ENCODE data around the gene MARCHF2. TPM values are rescaled to one million over a fixed set of nuclear protein-coding genes. Genes with fewer than 3 reads are reported as not detected.
"Not testable (repeated sequence)": the region's sequence is repeated elsewhere in the genome, so short reads cannot be mapped to it uniquely, and the experiment has no call there.

The MARCHF2 gene
- total RNA-seq, 2 experiments from 2014 or later, result 14.5 to 16.0 TPM

DNA sequence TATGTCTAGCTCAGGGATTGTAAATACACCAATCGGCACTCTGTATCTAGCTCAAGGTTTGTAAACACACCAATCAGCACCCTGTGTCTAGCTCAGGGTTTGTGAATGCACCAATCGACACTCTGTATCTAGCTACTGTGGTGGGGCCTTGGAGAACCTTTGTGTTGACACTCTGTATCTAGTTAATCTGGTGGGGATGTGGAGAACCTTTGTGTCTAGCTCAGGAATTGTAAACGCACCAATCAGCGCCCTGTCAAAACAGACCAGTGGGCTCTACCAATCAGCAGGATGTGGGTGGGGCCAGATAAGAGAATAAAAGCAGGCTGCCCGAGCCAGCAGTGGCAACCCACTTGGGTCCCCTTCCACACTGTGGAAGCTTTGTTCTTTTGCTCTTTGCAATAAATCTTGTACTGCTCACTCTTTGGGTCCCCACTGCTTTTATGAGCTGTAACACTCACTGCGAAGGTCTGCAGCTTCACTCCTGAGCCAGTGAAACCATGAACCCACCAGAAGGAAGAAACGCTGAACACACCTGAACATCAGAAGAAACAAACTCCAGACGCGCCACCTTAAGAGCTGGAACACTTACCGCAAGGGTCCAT, 36.6 kb upstream of the MARCHF2 start:
- H3K36me3 Mint-ChIP-seq; H3K27me3 Mint-ChIP-seq; H3K4me1 Mint-ChIP-seq (ENCODE audit: low read depth); DNase-seq; intact Hi-C loops (cut with micrococcal nuclease); H3K4me3 Mint-ChIP-seq; H3K27ac Mint-ChIP-seq; H3K9me3 Mint-ChIP-seq: not testable (repeated sequence)
- POLR2A ChIA-PET, result interaction anchor here (0.6 kb wide), 1 partner anchor 185 kb away, joined by 3 read pairs; no protein-coding TSS in a partner anchor
- CTCF ChIA-PET, result interaction anchor here (1.5 kb wide), 1 partner anchor 24 kb away, joined by 4 read pairs; no protein-coding TSS in a partner anchor

DNA sequence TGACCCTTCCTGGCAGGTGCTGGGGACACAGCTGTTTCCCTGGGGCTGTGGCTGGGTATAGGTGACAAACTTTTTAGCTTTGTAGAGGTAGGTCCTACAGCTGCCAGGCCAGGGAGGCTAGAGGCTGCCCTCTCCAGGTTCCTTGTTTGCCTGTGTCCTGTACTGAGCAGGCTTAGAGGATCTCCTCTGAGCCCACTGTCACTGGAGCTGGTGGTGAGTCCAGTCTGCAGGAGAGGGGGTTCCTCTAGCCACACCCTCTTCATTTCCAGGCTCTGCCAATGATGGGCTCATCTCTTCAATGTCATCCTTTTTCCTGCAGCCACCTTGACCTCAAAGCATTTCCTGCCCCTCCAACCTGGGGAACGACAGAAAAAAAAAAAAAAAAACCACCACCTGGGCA, 35.5 kb upstream of the MARCHF2 start:
- CTCF ChIA-PET, result interaction anchor here (1.1 to 1.5 kb wide), 2 partner anchors 24 to 25 kb away, joined by 4 read pairs; no protein-coding TSS in a partner anchor
- POLR2A ChIA-PET, result interaction anchor here (0.5 kb wide), 1 partner anchor 10 kb away, joined by 3 read pairs; no protein-coding TSS in a partner anchor
- peaks cover 2% of the 10 kb centered on the region for H3K9me3 Mint-ChIP-seq
- intact Hi-C loops (cut with micrococcal nuclease), result no loop called here
- H3K27me3 Mint-ChIP-seq, result no peaks in the 10 kb centered on the region
- H3K36me3 Mint-ChIP-seq, result peaks cover 3% of the 10 kb centered on the region
- peaks cover 7% of the 10 kb centered on the region for H3K4me1 Mint-ChIP-seq (ENCODE audit: low read depth)
- DNase-seq, result no peak
- no peak overlapping the region for H3K4me3 Mint-ChIP-seq
- H3K27ac Mint-ChIP-seq, result no peak overlapping the region

DNA sequence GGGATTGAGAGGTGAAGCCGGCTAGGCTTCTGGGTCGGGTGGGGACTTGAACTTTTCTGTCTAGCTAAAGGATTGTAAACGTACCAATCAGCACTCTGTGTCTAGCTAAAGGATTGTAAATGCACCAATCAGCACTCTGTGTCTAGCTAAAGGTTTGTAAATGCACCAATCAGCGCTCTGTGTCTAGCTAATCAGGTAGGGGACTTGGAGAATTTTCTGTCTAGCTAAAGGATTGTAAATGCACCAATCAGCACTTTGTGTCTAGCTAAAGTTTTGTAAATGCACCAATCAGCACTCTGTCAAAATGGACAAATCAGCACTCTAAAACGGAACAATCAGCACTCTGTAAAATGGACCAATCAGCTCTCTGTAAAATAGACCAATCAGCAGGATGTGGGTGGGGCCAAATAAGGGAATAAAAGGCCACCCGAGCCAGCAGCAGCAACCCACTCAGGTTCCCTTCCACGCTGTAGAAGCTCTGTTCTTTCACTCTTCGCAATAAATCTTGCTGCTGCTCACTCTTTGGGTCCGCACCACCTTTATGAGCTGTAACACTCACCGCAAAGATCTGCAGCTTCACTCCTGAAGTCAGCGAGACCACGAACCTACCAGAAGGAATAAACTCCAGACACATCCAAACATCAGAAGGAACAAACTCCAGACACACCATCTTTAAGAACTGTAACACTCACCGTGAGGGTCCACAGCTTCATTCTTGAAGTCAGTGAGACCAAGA, 33.8 kb upstream of the MARCHF2 start:
- H3K4me3 Mint-ChIP-seq; H3K36me3 Mint-ChIP-seq; DNase-seq; H3K4me1 Mint-ChIP-seq (ENCODE audit: low read depth); H3K27me3 Mint-ChIP-seq; H3K9me3 Mint-ChIP-seq; intact Hi-C loops (cut with micrococcal nuclease); H3K27ac Mint-ChIP-seq: not testable (repeated sequence)
- CTCF ChIA-PET, result interaction anchor here (0.6 to 1.1 kb wide), 3 partner anchors 33 to 115 kb away, joined by 3 read pairs; partner anchors contain the start of gene MARCHF2
- POLR2A ChIA-PET, result interaction anchor here (0.6 kb wide), 1 partner anchor 9 kb away, joined by 3 read pairs; no protein-coding TSS in a partner anchor

- H3K36me3 Mint-ChIP-seq; H3K4me3 Mint-ChIP-seq; H3K4me1 Mint-ChIP-seq (ENCODE audit: low read depth); H3K27ac Mint-ChIP-seq; intact Hi-C loops (cut with micrococcal nuclease); DNase-seq; CTCF ChIA-PET; H3K9me3 Mint-ChIP-seq; H3K27me3 Mint-ChIP-seq: not testable (repeated sequence)
- POLR2A ChIA-PET, result interaction anchor here (0.9 kb wide), 1 partner anchor 63 kb away, joined by 3 read pairs; the partner anchor contains the start of genes NDUFA7 and RPS28
Observed at GRCh38 chr19:8384569-8384968, 28.5 kb upstream of the MARCHF2 start.

DNA sequence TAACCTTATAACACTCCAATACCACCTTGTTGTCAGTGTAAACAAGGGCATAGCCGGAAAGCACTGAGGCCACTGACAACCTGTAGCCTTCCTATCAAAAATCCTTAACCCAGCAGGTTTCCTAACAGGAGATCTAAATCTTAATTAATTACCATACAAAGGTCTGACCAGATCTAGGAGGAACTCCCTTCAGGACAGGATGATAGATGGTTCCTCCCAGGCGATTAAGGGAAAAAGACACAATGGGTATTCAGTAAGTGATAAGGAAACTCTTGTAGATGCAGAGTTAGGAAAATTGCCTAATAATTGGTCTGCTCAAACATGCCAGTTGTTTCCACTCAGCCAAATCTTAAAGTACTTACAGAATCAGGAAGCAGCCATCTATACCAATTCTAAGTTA, 28.0 kb upstream of the MARCHF2 start:
- H3K4me1 Mint-ChIP-seq (ENCODE audit: low read depth); CTCF ChIA-PET; H3K27me3 Mint-ChIP-seq; POLR2A ChIA-PET; DNase-seq; intact Hi-C loops (cut with micrococcal nuclease); H3K36me3 Mint-ChIP-seq; H3K27ac Mint-ChIP-seq; H3K4me3 Mint-ChIP-seq; H3K9me3 Mint-ChIP-seq: not testable (repeated sequence)

- POLR2A ChIA-PET, H3K27ac Mint-ChIP-seq: not testable (repeated sequence)
Observed at GRCh38 chr19:8385566-8385965, 27.5 kb upstream of the MARCHF2 start.

GRCh38 chr19:8386419-8386818, 26.7 kb upstream of the MARCHF2 start:
- H3K4me1 Mint-ChIP-seq (ENCODE audit: low read depth); H3K27ac Mint-ChIP-seq; H3K27me3 Mint-ChIP-seq; H3K4me3 Mint-ChIP-seq; H3K36me3 Mint-ChIP-seq; DNase-seq; H3K9me3 Mint-ChIP-seq; POLR2A ChIA-PET; intact Hi-C loops (cut with micrococcal nuclease): not testable (repeated sequence)
- CTCF ChIA-PET, result interaction anchor here (0.8 to 1.0 kb wide), 2 partner anchors 27 to 33 kb away, joined by 3 to 6 read pairs; partner anchors contain the start of gene MARCHF2

More at GRCh38 chr19:8385566-8385965, 27.5 kb upstream of the MARCHF2 start:
- H3K4me3 Mint-ChIP-seq; H3K4me1 Mint-ChIP-seq (ENCODE audit: low read depth); CTCF ChIA-PET; H3K27me3 Mint-ChIP-seq; DNase-seq; H3K9me3 Mint-ChIP-seq; intact Hi-C loops (cut with micrococcal nuclease); H3K36me3 Mint-ChIP-seq: not testable (repeated sequence)

DNA sequence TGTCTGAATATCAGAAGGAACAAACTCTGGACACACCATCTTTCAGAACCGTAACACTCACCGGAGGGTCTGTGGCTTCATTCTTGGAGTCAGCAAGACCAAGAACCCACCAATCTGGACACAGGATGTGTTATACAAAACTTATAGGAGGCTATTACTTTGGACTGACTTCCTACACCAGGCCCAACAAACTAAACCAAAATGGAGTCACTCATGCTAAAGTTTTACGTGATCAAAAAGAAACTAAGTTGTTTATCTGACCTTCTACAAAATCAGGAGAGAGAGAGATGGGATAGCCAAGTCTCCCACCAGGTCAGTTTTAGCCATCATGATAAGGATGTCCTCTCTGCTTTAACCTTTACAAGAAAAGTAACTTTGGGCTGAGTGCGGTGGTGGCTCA, 26.1 kb upstream of the MARCHF2 start:
- POLR2A ChIA-PET, result interaction anchor here (0.6 kb wide), 1 partner anchor 10 kb away, joined by 3 read pairs; no protein-coding TSS in a partner anchor
- peaks cover 3% of the 10 kb centered on the region for H3K36me3 Mint-ChIP-seq
- no peak overlapping the region for H3K4me3 Mint-ChIP-seq
- no peaks in the 10 kb centered on the region for H3K27me3 Mint-ChIP-seq
- peaks cover 14% of the 10 kb centered on the region for H3K4me1 Mint-ChIP-seq (ENCODE audit: low read depth)
- H3K27ac Mint-ChIP-seq, result no peak overlapping the region
- intact Hi-C loops (cut with micrococcal nuclease), result no loop called here
- DNase-seq, result no peak
- H3K9me3 Mint-ChIP-seq, result peaks cover 7% of the 10 kb centered on the region
- CTCF ChIA-PET, result interaction anchor here (0.7 to 1.0 kb wide), 2 partner anchors 33 to 217 kb away, joined by 3 to 4 read pairs; no protein-coding TSS in a partner anchor

GRCh38 chr19:8387688-8388611, 25.2 kb upstream of the MARCHF2 start:
- Mint-ChIP-seq H3K9me3 (peaks cover 7% of the 10 kb centered on the region), H3K27ac (no peak overlapping the region), H3K36me3 (peaks cover 3% of the 10 kb centered on the region), H3K4me3 (no peak overlapping the region), H3K4me1 (ENCODE audit: low read depth) (peaks cover 20% of the 10 kb centered on the region), H3K27me3 (no peaks in the 10 kb centered on the region)
- ChIA-PET CTCF (interaction anchor here (0.7 to 0.8 kb wide), 2 partner anchors 191 to 218 kb away, joined by 3 to 4 read pairs; no protein-coding TSS in a partner anchor), POLR2A (interaction anchor here (0.6 kb wide), 2 partner anchors 9 to 11 kb away, joined by 3 read pairs; no protein-coding TSS in a partner anchor)
- intact Hi-C loops (cut with micrococcal nuclease), result no loop called here
- DNase-seq, result no peak

DNA sequence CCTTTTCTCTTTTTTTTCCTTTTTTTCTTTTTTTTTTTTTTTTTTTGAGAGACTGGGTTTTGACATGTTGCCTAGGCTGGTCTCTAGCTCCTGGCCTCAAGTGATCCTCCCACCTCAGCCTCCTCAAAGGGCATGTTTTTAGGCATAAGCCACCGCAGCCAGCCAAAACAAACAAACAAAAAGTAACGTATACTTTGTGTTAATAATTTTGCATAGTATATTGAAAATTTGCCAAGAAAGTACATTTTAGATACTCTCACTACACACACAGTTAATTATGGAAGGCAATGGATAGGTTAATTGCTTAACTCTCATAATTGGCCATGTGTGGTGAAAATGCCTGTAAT, 24.5 kb upstream of the MARCHF2 start:
- Mint-ChIP-seq H3K4me3 (no peak overlapping the region), H3K4me1 (ENCODE audit: low read depth) (peaks cover 21% of the 10 kb centered on the region), H3K27ac (no peak overlapping the region), H3K27me3 (no peaks in the 10 kb centered on the region), H3K9me3 (peaks cover 7% of the 10 kb centered on the region), H3K36me3 (peaks cover 3% of the 10 kb centered on the region)
- DNase-seq, result no peak
- CTCF ChIA-PET, result no interaction called here
- intact Hi-C loops (cut with micrococcal nuclease), result no loop called here
- POLR2A ChIA-PET, result interaction anchor here (0.6 kb wide), 1 partner anchor 9 kb away, joined by 3 read pairs; no protein-coding TSS in a partner anchor

GRCh38 chr19:8389891-8390616, 23.1 kb upstream of the MARCHF2 start, which contains the start of gene RAB11B:
RAB11B (plus strand) TSS chr19:8390360; CDS start chr19:8390417, 57 bp downstream.
- H3K4me1 Mint-ChIP-seq (ENCODE audit: low read depth), result peaks cover 19% of the 10 kb centered on the region
- POLR2A ChIA-PET, result interaction anchor here (0.7 to 2.0 kb wide), 3 partner anchors 28 to 188 kb away, joined by 3 to 8 read pairs (median 4); partner anchors contain the start of gene ZNF414

More at GRCh38 chr19:8389891-8390616, 23.1 kb upstream of the MARCHF2 start, which contains the start of gene RAB11B:
- H3K4me3 Mint-ChIP-seq, result peak within 1 kb of the TSS; percentile 92
- peak; percentile 100 for DNase-seq
- intact Hi-C loops (cut with micrococcal nuclease), result loop anchor here (1.0 to 5.0 kb wide), 7 partner anchors 23 to 442 kb away; partner anchors contain the start of genes HNRNPM, MARCHF2, MBD3L1 and MYO1F
- no peaks in the 10 kb centered on the region for H3K27me3 Mint-ChIP-seq
- CTCF ChIA-PET, result interaction anchor here (0.6 to 1.2 kb wide), 2 partner anchors 36 to 121 kb away, joined by 3 read pairs; no protein-coding TSS in a partner anchor
- peak within 1 kb of the TSS; percentile 97 for H3K27ac Mint-ChIP-seq
- H3K9me3 Mint-ChIP-seq, result peaks cover 7% of the 10 kb centered on the region
- H3K36me3 Mint-ChIP-seq, result peaks cover 3% of the 10 kb centered on the region
